Choroid plexus epithelial cell (primary cell): ENCODE data around the gene ARCN1.

Experiments
- DNase-seq: peaks from one replicate; pipeline ENCODE4 v3.0.0-alpha.2; 2010; ENCODE audit warnings: low read depth
- H3K4me3 ChIP-seq: 2 replicates; pipeline ENCODE4 v1.5.1; 2011; ENCODE audit warnings: low read depth, mild to moderate bottlenecking, control low read depth, low read length, moderate library complexity
- TF ChIP-seq, protein P1 (sequence below): conservative IDR thresholded peaks from 2 replicates; pipeline ENCODE4 v1.5.1; 2011; ENCODE audit warnings: low read depth, mild to moderate bottlenecking, control low read depth, inconsistent platforms, low read length, moderate library complexity

ARCN1 gene

DNA sequence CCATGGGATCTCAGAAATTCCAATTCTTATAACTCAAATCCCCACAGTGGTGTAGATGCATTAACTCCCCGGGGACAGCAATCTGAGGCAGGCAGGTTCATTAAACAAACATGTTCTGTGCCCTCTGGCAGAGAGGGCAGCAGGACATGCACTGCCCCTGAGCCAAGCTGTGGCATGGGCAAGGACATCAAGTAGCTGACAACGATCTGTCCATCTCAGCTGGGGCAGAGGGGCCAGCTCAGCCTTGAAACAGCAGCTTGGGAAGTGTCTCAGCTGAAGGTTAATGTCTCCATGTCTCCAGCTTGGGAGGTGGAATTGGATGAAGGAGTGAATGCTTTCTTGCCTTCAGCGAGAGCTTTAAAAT, 27.6 kb upstream of the ARCN1 start:
- no peak for DNase-seq

GRCh38 chr11:118545533-118545932, 26.7 kb upstream of the ARCN1 start:
- no peak for DNase-seq
- H3K4me3 ChIP-seq, result no peak overlapping the region
- TF ChIP-seq, protein P1, sequence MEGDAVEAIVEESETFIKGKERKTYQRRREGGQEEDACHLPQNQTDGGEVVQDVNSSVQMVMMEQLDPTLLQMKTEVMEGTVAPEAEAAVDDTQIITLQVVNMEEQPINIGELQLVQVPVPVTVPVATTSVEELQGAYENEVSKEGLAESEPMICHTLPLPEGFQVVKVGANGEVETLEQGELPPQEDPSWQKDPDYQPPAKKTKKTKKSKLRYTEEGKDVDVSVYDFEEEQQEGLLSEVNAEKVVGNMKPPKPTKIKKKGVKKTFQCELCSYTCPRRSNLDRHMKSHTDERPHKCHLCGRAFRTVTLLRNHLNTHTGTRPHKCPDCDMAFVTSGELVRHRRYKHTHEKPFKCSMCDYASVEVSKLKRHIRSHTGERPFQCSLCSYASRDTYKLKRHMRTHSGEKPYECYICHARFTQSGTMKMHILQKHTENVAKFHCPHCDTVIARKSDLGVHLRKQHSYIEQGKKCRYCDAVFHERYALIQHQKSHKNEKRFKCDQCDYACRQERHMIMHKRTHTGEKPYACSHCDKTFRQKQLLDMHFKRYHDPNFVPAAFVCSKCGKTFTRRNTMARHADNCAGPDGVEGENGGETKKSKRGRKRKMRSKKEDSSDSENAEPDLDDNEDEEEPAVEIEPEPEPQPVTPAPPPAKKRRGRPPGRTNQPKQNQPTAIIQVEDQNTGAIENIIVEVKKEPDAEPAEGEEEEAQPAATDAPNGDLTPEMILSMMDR, result no peak

More for the DNA sequence above, 27.6 kb upstream of the ARCN1 start:
- H3K4me3 ChIP-seq, result no peak overlapping the region
- TF ChIP-seq, protein P1, result no peak

GRCh38 chr11:118547132-118547531, 25.1 kb upstream of the ARCN1 start:
- DNase-seq, result no peak
- H3K4me3 ChIP-seq, result no peak overlapping the region
- TF ChIP-seq, protein P1, result no peak

DNA sequence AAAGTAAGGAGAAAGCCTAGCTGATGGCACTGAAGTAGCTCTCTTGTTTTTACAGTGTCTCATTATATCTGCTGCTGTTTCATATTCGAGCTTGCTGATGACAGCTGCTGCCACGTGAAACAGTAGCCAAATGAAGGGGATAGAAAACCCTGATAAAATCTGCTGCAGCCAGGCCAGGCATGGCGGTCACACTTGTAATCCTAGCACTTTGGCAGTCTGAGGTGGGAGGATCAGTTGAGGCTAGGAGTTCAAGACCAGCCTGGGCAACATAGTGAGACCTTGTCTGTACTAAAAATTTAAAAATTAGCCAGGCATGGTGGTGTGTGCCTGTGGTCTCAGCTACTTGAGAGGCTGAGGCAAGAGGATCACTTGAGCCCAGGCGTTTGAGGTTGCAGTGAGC, 19.9 kb upstream of the ARCN1 start:
- DNase-seq, result no peak
- H3K4me3 ChIP-seq, result no peak overlapping the region
- TF ChIP-seq, protein P1, result no peak

DNA sequence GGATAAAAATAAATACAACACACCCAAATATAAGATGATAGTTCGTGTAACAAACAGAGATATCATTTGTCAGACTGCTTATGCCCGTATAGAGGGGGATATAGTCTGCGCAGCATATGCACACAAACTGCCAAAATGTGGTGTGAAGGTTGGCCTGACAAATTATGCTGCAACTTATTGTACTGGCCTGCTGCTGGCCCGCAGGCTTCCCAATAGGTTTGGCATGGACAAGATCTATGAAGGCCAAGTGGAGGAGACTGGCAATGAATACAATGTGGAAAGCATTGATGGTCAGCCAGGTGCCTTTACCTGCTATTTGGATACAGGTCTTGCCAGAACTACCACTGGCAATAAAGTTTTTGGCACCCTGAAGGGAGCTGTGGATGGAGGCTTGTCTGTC, 11.4 kb upstream of the ARCN1 start:
- DNase-seq, result no peak
- TF ChIP-seq, protein P1, result no peak
- no peak overlapping the region for H3K4me3 ChIP-seq

GRCh38 chr11:118565051-118565450, 7.2 kb upstream of the ARCN1 start:
- peak overlapping the region; percentile 13 for H3K4me3 ChIP-seq
- DNase-seq, result no peak
- TF ChIP-seq, protein P1, result no peak

DNA sequence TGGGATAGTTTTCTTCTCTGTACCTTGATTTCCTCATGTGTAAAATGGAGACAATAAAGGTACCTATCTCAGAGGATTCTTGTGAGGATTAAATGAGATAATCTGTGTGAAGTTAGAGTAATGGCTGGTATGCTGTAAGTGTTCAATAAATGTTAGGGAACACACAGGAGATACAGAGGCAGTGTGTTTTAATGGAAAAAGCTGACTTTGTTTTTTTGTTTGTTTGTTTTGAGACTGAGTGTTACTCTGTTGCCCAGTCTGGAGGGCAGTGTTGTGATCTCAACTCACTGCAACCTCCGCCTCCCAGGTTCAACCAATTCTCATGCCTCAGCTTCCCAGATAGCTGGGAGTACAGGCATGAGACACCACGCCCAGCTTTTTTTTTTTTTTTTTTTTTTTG, 2.5 kb upstream of the ARCN1 start:
- no peak overlapping the region for H3K4me3 ChIP-seq
- no peak for DNase-seq
- TF ChIP-seq, protein P1, result no peak
